GM12872 (cell line): ENCODE measurements around the gene POF1B.

Experiments
- CTCF ChIP-seq: IDR thresholded peaks from 3 replicates; pipeline ENCODE4 v1.5.1; 2011; ENCODE audit warnings: low read depth, mild to moderate bottlenecking, low read length, moderate library complexity; ENCODE audit not compliant: insufficient read depth

The POF1B gene

GRCh38 chrX:85375333-85375738 is 4.1 kb downstream of the POF1B start:
- no peak for TF ChIP-seq CTCF

- no peak for TF ChIP-seq CTCF
Observed at GRCh38 chrX:85365370-85365995, 14.0 kb downstream of the POF1B start.

GRCh38 chrX:85359051-85359450 is 20.4 kb downstream of the POF1B start:
- TF ChIP-seq CTCF: no peak

- no peak for TF ChIP-seq CTCF
Observed at GRCh38 chrX:85345523-85345922, 33.9 kb downstream of the POF1B start.

GRCh38 chrX:85327060-85327333 is 52.5 kb downstream of the POF1B start:
- no peak for TF ChIP-seq CTCF

GRCh38 chrX:85326234-85327059 is 53.0 kb downstream of the POF1B start:
- TF ChIP-seq CTCF: no peak

GRCh38 chrX:85309717-85310116 is 69.7 kb downstream of the POF1B start:
- TF ChIP-seq CTCF: no peak
